C1 segment of cervical spinal cord (tissue), 14 donors: ENCODE data around the gene ITSN1.
A peak's percentile ranks its signal among the peaks of the same experiment; 100 is the strongest.
"Not testable (repeated sequence)": the region's sequence is repeated elsewhere in the genome, so short reads cannot be mapped to it uniquely, and the experiment has no call there.

Experiments
- DNase-seq, 14 donors: peaks; one replicate each; lab custom pipeline; 2025; lab: John Stamatoyannopoulos, UW

Gene ITSN1

GRCh38 chr21:33729139-33729538 lies 86.8 kb downstream of the ITSN1 start:
- not testable (repeated sequence) for DNase-seq

DNA sequence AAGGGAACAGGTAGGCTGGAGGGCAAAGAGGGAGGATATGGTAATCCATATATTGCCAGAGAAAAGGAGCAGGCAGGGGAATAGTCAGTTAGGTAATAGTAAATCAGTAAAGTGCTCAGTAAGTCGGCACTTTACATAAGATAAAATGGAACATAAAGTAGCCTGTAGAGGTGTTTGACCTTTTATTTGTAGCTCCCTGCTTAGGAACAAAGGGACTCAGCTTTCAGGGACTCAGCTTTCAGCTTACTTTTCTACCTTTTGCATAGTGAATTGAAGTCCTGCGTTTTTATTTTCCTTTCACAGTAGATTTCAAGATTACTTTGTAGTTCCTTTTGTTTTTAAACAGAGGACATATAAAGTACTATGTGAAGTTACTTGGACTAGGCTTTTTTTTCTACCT lies 87.3 kb downstream of the ITSN1 start:
- DNase-seq: no peak

- DNase-seq: no peak
Observed at GRCh38 chr21:33731447-33731846, 89.1 kb downstream of the ITSN1 start.

GRCh38 chr21:33732038-33732437 lies 89.7 kb downstream of the ITSN1 start:
- no peak for DNase-seq

- no peak for DNase-seq
Observed at GRCh38 chr21:33733601-33734000, 91.3 kb downstream of the ITSN1 start.

GRCh38 chr21:33734291-33734690 lies 92.0 kb downstream of the ITSN1 start:
- no peak for DNase-seq

- DNase-seq: no peak
Observed at GRCh38 chr21:33734818-33735217, 92.5 kb downstream of the ITSN1 start.

DNA sequence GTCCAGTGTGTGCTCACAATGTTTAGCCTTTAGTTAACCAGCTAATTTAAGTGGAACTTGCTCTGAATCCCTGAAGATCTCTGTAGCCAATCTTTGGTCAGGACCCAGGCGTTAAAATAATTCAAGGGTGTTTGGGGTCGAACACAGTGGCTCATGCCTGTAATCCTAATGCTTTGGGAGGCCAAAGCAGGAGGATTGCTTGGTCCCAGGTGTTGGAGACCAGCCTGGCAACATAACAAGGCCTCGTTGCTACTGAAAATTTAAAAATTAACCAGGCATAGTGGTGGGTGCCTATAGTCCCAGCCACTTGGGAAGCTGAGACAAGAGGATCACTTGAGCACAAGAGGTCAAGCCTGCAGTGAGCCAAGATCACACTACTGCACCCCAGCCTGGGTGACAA lies 94.3 kb downstream of the ITSN1 start:
- DNase-seq: no peak

DNA sequence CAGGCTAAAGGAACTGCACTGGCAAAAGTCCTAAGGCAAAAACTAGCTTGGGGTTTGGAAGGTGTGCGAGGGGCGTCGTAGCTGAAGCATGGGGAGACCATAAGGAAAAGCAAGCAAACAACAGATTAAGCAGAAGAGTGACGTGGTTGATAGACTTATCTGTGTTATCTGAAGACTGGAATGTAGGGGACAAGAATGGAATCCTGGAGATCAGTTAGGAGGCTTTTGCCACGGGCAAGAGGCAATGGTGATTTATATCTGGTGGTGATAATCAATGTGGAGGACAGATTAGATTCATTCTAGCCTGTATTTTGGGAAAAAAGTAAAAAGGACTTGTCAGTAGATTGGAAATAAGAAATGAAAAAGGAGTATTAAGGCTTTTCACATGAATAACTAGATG lies 97.4 kb downstream of the ITSN1 start:
- DNase-seq: no peak

- DNase-seq: no peak
Observed at GRCh38 chr21:33747420-33747819, 105.1 kb downstream of the ITSN1 start.

DNA sequence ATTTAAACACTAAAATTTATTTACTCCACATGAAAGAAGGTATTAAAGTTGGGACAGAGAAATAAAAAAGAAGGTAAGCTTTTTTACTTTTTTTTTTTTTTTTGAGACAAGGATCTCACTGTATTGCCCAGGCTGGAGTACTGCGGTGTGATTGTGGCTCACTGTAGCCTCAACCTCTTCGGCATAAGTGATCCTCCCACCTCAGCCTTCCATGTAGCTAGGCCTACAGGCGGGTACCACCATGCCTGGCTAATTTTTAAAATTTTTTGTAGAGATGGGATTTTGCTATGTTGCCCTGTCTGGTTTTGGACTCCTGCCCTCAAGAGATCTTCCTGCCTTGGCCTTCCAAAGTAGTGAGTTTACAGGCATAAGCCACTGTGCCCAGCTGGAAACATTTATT lies 106.6 kb downstream of the ITSN1 start:
- DNase-seq: no peak

DNA sequence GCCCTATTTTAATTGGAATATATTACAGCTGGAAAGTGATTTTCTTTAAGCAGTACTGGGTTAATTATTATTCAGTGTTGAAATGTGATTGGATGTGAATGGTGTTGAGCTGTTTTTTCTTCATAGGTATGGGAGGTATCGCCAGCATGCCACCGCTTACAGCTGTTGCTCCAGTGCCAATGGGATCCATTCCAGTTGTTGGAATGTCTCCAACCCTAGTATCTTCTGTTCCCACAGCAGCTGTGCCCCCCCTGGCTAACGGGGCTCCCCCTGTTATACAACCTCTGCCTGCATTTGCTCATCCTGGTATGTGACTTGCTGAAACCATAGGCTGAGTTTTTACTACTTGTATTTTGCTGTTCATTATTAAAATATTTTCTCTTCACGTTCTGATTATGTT lies 107.7 kb downstream of the ITSN1 start:
- DNase-seq: no peak

- DNase-seq: no peak
Observed at GRCh38 chr21:33751120-33751519, 108.8 kb downstream of the ITSN1 start.

DNA sequence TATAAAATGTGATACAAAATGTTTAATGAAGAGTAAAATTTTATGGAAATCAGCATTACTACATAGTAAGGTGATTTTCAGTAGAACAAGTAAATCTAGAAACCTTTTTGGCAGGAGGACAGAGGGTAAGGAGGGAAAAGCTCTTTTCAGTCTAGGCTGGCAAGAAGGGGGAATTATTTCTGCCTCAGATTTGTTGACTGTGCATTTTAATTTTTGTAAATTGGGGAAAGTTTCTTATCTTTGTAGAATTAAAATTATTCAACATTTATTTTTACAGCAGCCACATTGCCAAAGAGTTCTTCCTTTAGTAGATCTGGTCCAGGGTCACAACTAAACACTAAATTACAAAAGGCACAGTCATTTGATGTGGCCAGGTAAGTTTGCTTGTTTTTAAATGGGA lies 109.2 kb downstream of the ITSN1 start:
- no peak for DNase-seq

DNA sequence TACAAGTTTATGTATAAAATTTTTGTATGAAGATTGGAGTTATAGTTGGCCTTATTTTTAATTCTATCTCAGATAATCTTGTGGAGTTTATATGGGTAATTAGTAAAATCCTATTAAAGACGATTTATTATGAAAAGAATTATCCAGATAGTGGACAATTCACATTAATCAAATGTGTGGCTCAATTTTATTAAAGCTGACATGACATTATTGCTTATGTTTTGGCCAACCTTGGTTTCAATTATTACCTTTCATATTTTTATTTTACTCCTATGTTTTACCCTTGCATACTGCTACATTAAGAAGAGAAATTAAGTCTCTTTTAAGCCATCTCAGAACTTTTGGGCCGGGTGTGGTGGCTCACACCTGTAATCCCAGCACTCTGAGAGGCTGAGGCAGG lies 110.0 kb downstream of the ITSN1 start:
- DNase-seq: no peak

- no peak for DNase-seq
Observed at GRCh38 chr21:33753886-33754285, 111.6 kb downstream of the ITSN1 start.

GRCh38 chr21:33754481-33754880 lies 112.2 kb downstream of the ITSN1 start:
- peak in 1 of 14 donors; percentile 15 for DNase-seq

DNA sequence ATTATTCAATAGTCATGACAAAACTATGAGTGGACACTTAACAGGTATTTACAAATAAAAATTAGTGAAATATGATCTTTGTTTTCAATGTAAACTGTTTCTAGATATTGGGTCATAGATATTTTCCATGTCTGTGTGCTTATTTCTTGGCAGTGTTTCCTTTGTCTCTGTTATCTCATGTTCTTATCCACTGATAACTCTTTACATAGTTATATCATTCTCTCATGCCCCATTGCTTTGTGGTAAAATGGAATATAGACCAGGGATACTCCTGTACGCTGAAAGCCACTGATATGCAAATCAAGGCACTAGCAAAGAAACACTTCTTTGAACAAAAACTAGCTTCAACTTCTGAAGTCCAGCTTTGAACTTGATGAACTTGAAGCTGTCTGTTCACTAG lies 113.1 kb downstream of the ITSN1 start:
- DNase-seq: no peak

DNA sequence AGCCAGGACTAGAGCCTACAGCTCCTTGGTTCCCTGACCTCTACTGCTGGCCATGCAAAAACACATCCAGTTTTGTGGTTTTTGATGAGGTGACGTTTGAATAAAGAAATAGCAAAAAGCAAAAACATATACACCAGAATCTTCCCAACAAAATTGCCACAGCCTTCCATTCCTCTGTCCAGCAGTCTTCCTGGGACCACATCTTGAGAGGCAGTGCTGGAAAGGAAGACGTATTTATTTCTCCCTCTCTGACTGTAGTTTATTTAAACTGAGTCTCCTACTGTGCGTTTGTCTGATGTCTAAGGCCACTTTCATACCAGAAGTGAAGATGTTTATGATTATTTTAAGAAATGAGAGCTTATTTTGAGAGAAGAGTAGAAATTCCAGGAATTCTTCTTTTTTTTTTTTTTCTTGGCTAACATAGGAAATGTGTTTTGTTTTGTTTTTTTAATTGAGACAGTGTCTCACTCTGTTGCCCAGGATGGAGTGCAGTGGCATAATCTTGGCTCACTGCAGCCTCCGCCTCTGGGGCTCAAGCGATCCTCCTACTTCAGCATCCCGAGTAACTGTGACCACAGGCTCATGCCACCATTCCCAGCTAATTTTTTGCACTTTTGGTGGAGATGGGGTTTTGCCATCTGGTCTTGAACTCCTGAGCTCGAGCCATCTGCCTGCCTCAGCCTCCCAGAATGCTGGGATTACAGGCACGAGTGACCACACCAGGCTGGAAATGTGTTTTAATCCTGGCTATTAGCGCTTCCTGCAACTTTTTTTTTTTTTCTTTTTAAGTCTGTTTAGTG lies 118.5 kb downstream of the ITSN1 start:
- DNase-seq: peak in 1 of 14 donors; percentile 37

DNA sequence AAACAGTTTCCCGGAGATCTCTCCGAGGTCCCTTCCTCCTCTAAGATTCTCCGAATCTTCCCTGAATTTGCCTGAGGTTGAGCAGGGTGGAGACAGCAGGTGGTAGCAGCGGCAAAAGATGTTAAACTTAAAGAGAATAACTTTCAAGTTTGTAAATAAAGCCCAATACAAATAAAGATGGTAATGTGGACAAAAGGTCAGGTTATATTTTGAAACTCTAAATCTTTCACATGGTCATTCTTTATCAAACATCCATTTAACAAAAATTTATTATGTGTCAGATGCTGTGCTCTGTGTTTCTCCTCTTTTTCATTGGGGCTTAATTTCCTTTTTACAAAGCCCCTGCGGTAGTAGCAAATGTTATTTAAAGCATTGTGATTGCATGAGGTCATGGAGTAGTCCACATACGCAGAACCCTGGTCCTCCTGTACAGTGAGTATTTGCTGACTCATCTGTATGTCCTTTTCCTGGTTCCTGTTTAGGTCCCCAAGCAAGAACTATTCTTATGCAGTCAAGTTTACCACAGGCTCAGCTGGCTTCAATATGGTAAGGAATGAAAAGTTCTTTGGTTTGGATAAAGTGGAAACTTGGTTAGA lies 119.2 kb downstream of the ITSN1 start:
- peak in 1 of 14 donors; percentile 4 for DNase-seq

DNA sequence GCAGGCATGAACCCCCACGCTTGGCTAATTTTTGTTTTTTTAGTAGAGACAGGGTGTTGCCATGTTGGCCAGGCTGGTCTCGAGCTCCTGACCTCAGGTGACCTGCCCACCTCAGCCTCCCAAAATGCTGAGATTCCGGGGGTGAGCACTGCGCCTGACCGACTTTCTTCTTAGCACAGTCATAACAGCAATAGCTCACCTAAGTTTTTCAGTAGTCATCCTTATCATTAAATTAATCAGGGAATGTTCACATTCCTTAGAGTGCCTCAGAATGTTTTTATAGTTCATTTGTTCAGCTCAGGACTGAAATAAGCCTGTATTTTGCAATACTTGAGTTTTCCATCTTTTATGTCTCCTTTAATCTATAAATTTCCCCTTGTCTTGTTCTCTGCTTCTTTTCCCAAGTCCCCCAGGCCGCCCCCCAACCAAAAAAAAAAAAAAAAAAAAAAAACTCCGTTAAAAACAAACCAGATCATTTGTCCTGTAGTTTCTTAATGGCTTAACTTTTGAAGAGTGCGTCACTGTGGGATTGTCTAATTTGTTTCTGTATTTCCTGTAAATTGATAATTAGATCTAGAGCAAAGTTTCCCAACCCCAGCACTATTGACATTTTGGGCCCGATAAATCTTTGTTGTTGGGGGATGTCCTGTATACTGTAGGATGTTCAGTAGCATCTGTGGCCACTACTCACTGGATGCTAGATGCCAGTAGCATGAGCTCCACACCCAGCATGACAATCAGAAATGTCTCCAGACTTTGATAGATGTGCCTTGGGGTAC lies 120.7 kb downstream of the ITSN1 start:
- DNase-seq: peak in 1 of 14 donors; percentile 8

DNA sequence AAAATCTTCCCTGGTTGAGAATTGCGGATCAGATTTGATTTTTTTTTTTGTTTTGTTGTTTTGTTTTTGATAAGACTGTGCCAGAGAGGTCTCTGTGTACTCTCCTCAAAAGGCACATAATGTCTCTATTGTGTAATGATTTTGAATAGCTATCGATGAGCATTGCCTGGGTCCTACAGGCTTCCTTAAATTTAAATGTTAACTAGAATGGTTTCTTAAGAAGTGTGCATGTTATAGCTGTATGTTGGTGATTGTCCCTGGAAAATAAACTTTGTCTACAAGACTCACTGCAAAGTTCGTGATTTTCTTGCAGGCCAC lies 121.2 kb downstream of the ITSN1 start:
- no peak for DNase-seq

GRCh38 chr21:33767236-33767635 lies 124.9 kb downstream of the ITSN1 start:
- DNase-seq: no peak
